ENCODE measurements around the gene SPAAR.
"Not testable (repeated sequence)": the region's sequence is repeated elsewhere in the genome, so short reads cannot be mapped to it uniquely, and the experiment has no call there.

The SPAAR gene

GRCh38 chr9:35892051-35892450 is 17.2 kb upstream of the SPAAR start:
- Histone ChIP-seq H3K36me3 (no peaks in the 10 kb centered on the region), H3K27me3 (no peaks in the 10 kb centered on the region), H3K4me1 (no peaks in the 10 kb centered on the region), H3K27ac (no peak overlapping the region), H3K4me3 (no peak overlapping the region), H3K9me3 (no peaks in the 10 kb centered on the region)
- DNase-seq: no peak
- intact Hi-C loops (cut with DNase I; ENCODE audit: low total_unique reads): loop anchor here (10.0 kb wide), 1 partner anchor 123 kb away; no protein-coding TSS in a partner anchor
- TF ChIP-seq, protein P1, sequence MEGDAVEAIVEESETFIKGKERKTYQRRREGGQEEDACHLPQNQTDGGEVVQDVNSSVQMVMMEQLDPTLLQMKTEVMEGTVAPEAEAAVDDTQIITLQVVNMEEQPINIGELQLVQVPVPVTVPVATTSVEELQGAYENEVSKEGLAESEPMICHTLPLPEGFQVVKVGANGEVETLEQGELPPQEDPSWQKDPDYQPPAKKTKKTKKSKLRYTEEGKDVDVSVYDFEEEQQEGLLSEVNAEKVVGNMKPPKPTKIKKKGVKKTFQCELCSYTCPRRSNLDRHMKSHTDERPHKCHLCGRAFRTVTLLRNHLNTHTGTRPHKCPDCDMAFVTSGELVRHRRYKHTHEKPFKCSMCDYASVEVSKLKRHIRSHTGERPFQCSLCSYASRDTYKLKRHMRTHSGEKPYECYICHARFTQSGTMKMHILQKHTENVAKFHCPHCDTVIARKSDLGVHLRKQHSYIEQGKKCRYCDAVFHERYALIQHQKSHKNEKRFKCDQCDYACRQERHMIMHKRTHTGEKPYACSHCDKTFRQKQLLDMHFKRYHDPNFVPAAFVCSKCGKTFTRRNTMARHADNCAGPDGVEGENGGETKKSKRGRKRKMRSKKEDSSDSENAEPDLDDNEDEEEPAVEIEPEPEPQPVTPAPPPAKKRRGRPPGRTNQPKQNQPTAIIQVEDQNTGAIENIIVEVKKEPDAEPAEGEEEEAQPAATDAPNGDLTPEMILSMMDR (IDR thresholded peaks at IDR 0.05): no peak

- DNase-seq: no peak
- intact Hi-C loops (cut with DNase I; ENCODE audit: low total_unique reads): loop anchor here (10.0 kb wide), 1 partner anchor 118 kb away; no protein-coding TSS in a partner anchor
- TF ChIP-seq, protein P1 (IDR thresholded peaks at IDR 0.05): no peak
- no peaks in the 10 kb centered on the region for H3K9me3 ChIP-seq
- H3K27ac ChIP-seq: no peak overlapping the region
- H3K36me3 ChIP-seq: no peaks in the 10 kb centered on the region
- H3K4me3 ChIP-seq: no peak overlapping the region
- H3K27me3 ChIP-seq: no peaks in the 10 kb centered on the region
- H3K4me1 ChIP-seq: no peaks in the 10 kb centered on the region
These were observed 12.7 kb upstream of the SPAAR start for GRCh38 chr9:35896570-35896969.

DNA sequence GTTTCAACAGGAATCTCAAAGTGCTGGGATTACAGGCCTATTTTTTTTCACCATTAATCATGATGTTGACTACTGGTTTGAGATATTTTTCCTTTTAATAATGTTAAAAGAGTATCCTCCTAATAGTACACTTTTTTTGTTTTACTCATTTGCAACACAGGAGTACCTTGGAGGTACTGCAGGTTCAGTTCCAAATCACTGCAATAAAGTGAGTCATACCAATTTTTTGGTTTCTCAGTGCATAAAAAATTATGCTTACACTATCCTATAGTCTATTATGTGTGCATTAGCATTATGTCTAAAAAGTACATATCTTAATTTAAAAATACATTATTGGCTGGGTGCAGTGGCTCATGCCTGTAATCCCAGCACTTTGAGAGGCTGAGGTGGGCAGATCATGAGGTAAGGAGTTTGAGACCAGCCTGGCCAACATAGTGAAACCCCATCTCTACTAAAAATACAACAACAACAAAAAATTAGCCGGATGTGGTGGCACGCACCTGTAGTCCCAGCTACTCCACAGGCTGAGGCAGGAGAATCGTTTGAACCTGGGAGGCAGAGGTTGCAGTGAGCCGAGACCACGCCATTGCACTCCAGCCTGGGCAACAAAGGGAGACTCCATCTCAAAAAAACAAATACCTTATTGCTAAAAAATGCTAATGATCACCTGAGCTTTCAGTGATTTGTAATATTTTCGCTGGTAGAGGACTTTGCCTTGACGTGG is 11.8 kb upstream of the SPAAR start:
- H3K4me3 ChIP-seq, H3K27me3 ChIP-seq, H3K9me3 ChIP-seq, H3K27ac ChIP-seq, H3K4me1 ChIP-seq, DNase-seq, H3K36me3 ChIP-seq: not testable (repeated sequence)
- intact Hi-C loops (cut with DNase I; ENCODE audit: low total_unique reads): loop anchor here (10.0 kb wide), 1 partner anchor 117 kb away; no protein-coding TSS in a partner anchor

DNA sequence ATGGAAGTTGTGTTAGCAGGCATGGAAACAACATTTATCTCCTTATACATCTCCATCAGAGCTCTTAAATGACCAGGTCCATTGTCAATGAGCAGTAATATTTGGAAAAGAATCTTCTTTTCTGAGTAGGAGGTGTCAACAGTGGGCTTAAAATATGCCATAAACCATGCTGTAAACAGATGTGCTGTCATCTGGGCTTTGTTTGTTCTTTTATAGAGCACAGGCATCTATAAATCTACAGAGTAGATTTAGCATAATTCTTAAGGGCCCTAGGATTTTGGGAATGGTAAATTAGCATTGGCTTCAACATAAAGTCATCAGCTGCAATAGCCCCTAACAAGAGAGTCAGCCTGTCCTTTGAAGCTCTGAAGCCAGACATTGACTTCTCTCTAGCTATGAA is 11.0 kb upstream of the SPAAR start:
- TF ChIP-seq, protein P1 (IDR thresholded peaks at IDR 0.05): no peak
- no peaks in the 10 kb centered on the region for H3K9me3 ChIP-seq
- DNase-seq: no peak
- H3K27ac ChIP-seq: no peak overlapping the region
- no peaks in the 10 kb centered on the region for H3K27me3 ChIP-seq
- intact Hi-C loops (cut with DNase I; ENCODE audit: low total_unique reads): loop anchor here (10.0 kb wide), 1 partner anchor 116 kb away; no protein-coding TSS in a partner anchor
- no peak overlapping the region for H3K4me3 ChIP-seq
- no peaks in the 10 kb centered on the region for H3K36me3 ChIP-seq
- H3K4me1 ChIP-seq: peaks cover 0 to 5% (median 4%) of the 10 kb centered on the region in 4 donors

DNA sequence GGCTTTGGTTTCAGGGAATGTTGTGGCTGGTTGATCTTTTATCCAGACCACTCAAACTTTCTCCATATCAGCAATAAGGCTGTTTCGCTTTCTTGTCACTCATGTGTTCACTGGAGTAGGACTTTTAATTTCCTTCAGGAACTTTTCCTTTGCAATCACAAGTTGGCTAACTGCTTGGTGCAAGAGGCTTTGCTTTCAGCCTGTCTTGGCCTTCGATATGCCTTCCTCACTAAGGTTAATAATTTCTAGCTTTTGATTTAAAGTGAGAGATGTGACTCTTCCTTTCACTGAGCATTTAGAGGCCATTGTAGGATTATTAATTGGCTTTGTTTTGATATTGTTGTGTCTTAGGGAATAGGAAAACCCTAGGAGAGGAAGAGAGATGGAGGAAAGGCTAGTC is 10.3 kb upstream of the SPAAR start:
- TF ChIP-seq, protein P1 (IDR thresholded peaks at IDR 0.05): no peak
- intact Hi-C loops (cut with DNase I; ENCODE audit: low total_unique reads): loop anchor here (10.0 kb wide), 1 partner anchor 116 kb away; no protein-coding TSS in a partner anchor
- Histone ChIP-seq H3K36me3 (no peaks in the 10 kb centered on the region), H3K27me3 (no peaks in the 10 kb centered on the region), H3K4me1 (peaks cover 0 to 12% (median 11%) of the 10 kb centered on the region in 4 donors), H3K4me3 (no peak overlapping the region), H3K27ac (no peak overlapping the region), H3K9me3 (no peaks in the 10 kb centered on the region)
- DNase-seq: no peak

- TF ChIP-seq, protein P1 (IDR thresholded peaks at IDR 0.05): peak; percentile 78 to 85
- Histone ChIP-seq H3K9me3 (no peaks in the 10 kb centered on the region), H3K4me1 (peaks cover 4 to 52% (median 47%) of the 10 kb centered on the region in 4 donors), H3K27ac (peak overlapping the region in 1 of 2 donors; percentile 98), H3K27me3 (no peaks in the 10 kb centered on the region), H3K36me3 (no peaks in the 10 kb centered on the region), H3K4me3 (no peak overlapping the region)
- intact Hi-C loops (cut with DNase I; ENCODE audit: low total_unique reads): loop anchor here (2.0 kb wide), 1 partner anchor 42 kb away; no protein-coding TSS in a partner anchor
- DNase-seq: no peak
These were observed 6.2 kb upstream of the SPAAR start for GRCh38 chr9:35903049-35903448.

All from tibial artery (tissue), 4 donors.